Neural progenitor cell (in vitro differentiated cells): Measurements from ENCODE around the gene OR56A5. TPM values are rescaled to one million over a fixed set of nuclear protein-coding genes. Genes with fewer than 3 reads are reported as not detected.

Source experiments
- DNase-seq: peaks from one replicate; pipeline ENCODE4 v3.0.0-alpha.2; 2016; ENCODE audit warnings: low spot score
- H2AFZ ChIP-seq: fragments of 200-600 bp; sonication (generic); replicated peaks from 2 replicates; pipeline ENCODE4 v1.6.1; 2016; ENCODE audit warnings: antibody characterized with exemption
- H3F3A ChIP-seq: fragments of 200-600 bp; sonication (generic); 2 replicates; pipeline ENCODE4 v1.6.1; 2016; ENCODE audit warnings: antibody characterized with exemption, low read depth
- H3K27ac ChIP-seq: fragments of 200-600 bp; sonication (generic); 2 replicates; pipeline ENCODE4 v1.5.1; 2016; ENCODE audit warnings: mild to moderate bottlenecking
- H3K27me3 ChIP-seq: fragments of 200-600 bp; sonication (generic); 2 replicates; pipeline ENCODE4 v1.6.1; 2016; ENCODE audit warnings: mild to moderate bottlenecking, moderate library complexity
- H3K36me3 ChIP-seq: fragments of 200-600 bp; sonication (generic); 2 replicates; pipeline ENCODE4 v1.5.1; 2016
- H3K4me1 ChIP-seq: fragments of 200-600 bp; sonication (generic); 2 replicates; pipeline ENCODE4 v1.6.1; 2016; ENCODE audit warnings: mixed run types
- H3K4me2 ChIP-seq: fragments of 200-600 bp; sonication (generic); 2 replicates; pipeline ENCODE4 v1.6.1; 2016
- H3K4me3 ChIP-seq: fragments of 200-600 bp; sonication (generic); 2 replicates; pipeline ENCODE4 v1.5.1; 2016
- H3K79me2 ChIP-seq: fragments of 200-600 bp; sonication (generic); 2 replicates; pipeline ENCODE4 v1.6.1; 2016; ENCODE audit warnings: low read depth
- H3K9ac ChIP-seq: fragments of 200-600 bp; sonication (generic); 2 replicates; pipeline ENCODE4 v1.6.1; 2016
- H3K9me3 ChIP-seq: fragments of 200-600 bp; sonication (generic); 2 replicates; pipeline ENCODE4 v1.5.1; 2016; ENCODE audit warnings: low read depth
- H4K20me1 ChIP-seq: fragments of 200-600 bp; sonication (generic); 2 replicates; pipeline ENCODE4 v1.6.1; 2016; ENCODE audit warnings: low read depth
- H3K27ac Mint-ChIP-seq: 3 replicates; pipeline ENCODE4 v1.8.0; 2021; ENCODE audit warnings: mixed read lengths
- H3K27me3 Mint-ChIP-seq: 2 replicates; pipeline ENCODE4 v1.8.0; 2022; ENCODE audit warnings: low read depth, mild to moderate bottlenecking, inconsistent platforms, moderate library complexity, mixed read lengths; ENCODE audit not compliant: insufficient read depth
- H3K36me3 Mint-ChIP-seq: 3 replicates; pipeline ENCODE4 v1.8.0; 2021; ENCODE audit warnings: mixed read lengths
- H3K4me1 Mint-ChIP-seq: 3 replicates; pipeline ENCODE4 v1.8.0; 2021; ENCODE audit warnings: mixed read lengths
- H3K4me3 Mint-ChIP-seq: 3 replicates; pipeline ENCODE4 v1.8.0; 2021; ENCODE audit warnings: mild to moderate bottlenecking, moderate library complexity, mixed read lengths
- H3K9me3 Mint-ChIP-seq: 3 replicates; pipeline ENCODE4 v1.8.0; 2020; ENCODE audit warnings: mixed read lengths
- CTCF ChIP-seq: fragments of 200-600 bp; sonication (generic); IDR thresholded peaks from 2 replicates; pipeline ENCODE4 v1.5.1; 2017; ENCODE audit warnings: antibody characterized with exemption, mild to moderate bottlenecking
- EZH2 ChIP-seq: fragments of 200-600 bp; sonication (generic); IDR thresholded peaks from 2 replicates; pipeline ENCODE4 v1.6.1; 2017; ENCODE audit warnings: antibody characterized with exemption, mild to moderate bottlenecking, moderate library complexity
- EZH2phosphoT487 ChIP-seq: fragments of 200-600 bp; sonication (generic); IDR thresholded peaks from 2 replicates; pipeline ENCODE4 v1.6.1; 2017; ENCODE audit warnings: antibody characterized with exemption
- total RNA-seq: library from RNA; depleted of rRNA; stranded (reverse); fragments of >200 nt; gene quantifications from 2 replicates; pipeline ENCODE4 v1.2.3, GENCODE V29; 2015; ENCODE audit warnings: low replicate concordance

The OR56A5 gene
- total RNA-seq, 1 donor from 2014 or later = not detected

GRCh38 chr11:5931061-5931460 is 37.2 kb downstream of the OR56A5 start:
- Histone ChIP-seq H3K9me3 (no peaks in the 10 kb centered on the region), H4K20me1 (no peaks in the 10 kb centered on the region), H3K9ac (no peak overlapping the region), H3F3A (no peaks in the 10 kb centered on the region), H3K4me3 (no peak overlapping the region), H3K36me3 (no peaks in the 10 kb centered on the region), H3K27ac (no peak overlapping the region), H3K4me2 (no peak overlapping the region), H3K79me2 (no peaks in the 10 kb centered on the region), H3K27me3 (no peaks in the 10 kb centered on the region), H3K4me1 (no peaks in the 10 kb centered on the region), H2AFZ (no peak overlapping the region)
- H3K9me3 Mint-ChIP-seq = peaks cover 27% of the 10 kb centered on the region
- peaks cover 2% of the 10 kb centered on the region for H3K36me3 Mint-ChIP-seq
- no peak overlapping the region for H3K27ac Mint-ChIP-seq
- DNase-seq = no peak
- no peak overlapping the region for H3K4me3 Mint-ChIP-seq
- no peak for TF ChIP-seq CTCF
- TF ChIP-seq EZH2phosphoT487 = no peak
- TF ChIP-seq EZH2 = no peak
- peaks cover 10% of the 10 kb centered on the region for H3K27me3 Mint-ChIP-seq
- no peaks in the 10 kb centered on the region for H3K4me1 Mint-ChIP-seq

- no peaks in the 10 kb centered on the region for H3K27me3 ChIP-seq
- H4K20me1 ChIP-seq = no peaks in the 10 kb centered on the region
- no peaks in the 10 kb centered on the region for H3K9me3 ChIP-seq
- no peaks in the 10 kb centered on the region for H3F3A ChIP-seq
- Mint-ChIP-seq H3K36me3 (peaks cover 2% of the 10 kb centered on the region), H3K4me1 (no peaks in the 10 kb centered on the region), H3K4me3 (no peak overlapping the region), H3K27ac (no peak overlapping the region), H3K9me3 (peaks cover 27% of the 10 kb centered on the region), H3K27me3 (peaks cover 6% of the 10 kb centered on the region)
- no peak overlapping the region for H3K9ac ChIP-seq
- H3K79me2 ChIP-seq = no peaks in the 10 kb centered on the region
- no peak overlapping the region for H3K4me3 ChIP-seq
- H3K36me3 ChIP-seq = no peaks in the 10 kb centered on the region
- no peaks in the 10 kb centered on the region for H3K4me1 ChIP-seq
- H2AFZ ChIP-seq = no peak overlapping the region
- TF ChIP-seq CTCF (no peak), EZH2 (no peak), EZH2phosphoT487 (no peak)
- DNase-seq = no peak
- no peak overlapping the region for H3K4me2 ChIP-seq
- H3K27ac ChIP-seq = no peak overlapping the region
Measured at GRCh38 chr11:5930614-5931013, 37.7 kb downstream of the OR56A5 start.

GRCh38 chr11:5929571-5930368 is 38.5 kb downstream of the OR56A5 start:
- Histone ChIP-seq H3K4me1 (no peaks in the 10 kb centered on the region), H4K20me1 (no peaks in the 10 kb centered on the region), H3K4me3 (no peak overlapping the region), H3K27me3 (no peaks in the 10 kb centered on the region), H3K79me2 (no peaks in the 10 kb centered on the region), H3K9ac (no peak overlapping the region), H3K27ac (no peak overlapping the region), H3F3A (no peaks in the 10 kb centered on the region), H2AFZ (no peak overlapping the region), H3K4me2 (no peak overlapping the region), H3K9me3 (no peaks in the 10 kb centered on the region), H3K36me3 (no peaks in the 10 kb centered on the region)
- peaks cover 2% of the 10 kb centered on the region for H3K36me3 Mint-ChIP-seq
- no peak for TF ChIP-seq EZH2phosphoT487
- TF ChIP-seq EZH2 = no peak
- TF ChIP-seq CTCF = no peak
- peaks cover 8% of the 10 kb centered on the region for H3K27me3 Mint-ChIP-seq
- no peak overlapping the region for H3K4me3 Mint-ChIP-seq
- no peak for DNase-seq
- no peaks in the 10 kb centered on the region for H3K4me1 Mint-ChIP-seq
- no peak overlapping the region for H3K27ac Mint-ChIP-seq
- peaks cover 25% of the 10 kb centered on the region for H3K9me3 Mint-ChIP-seq
